Measurements from ENCODE around the gene PDE6D.
"Not testable (repeated sequence)": the region's sequence is repeated elsewhere in the genome, so short reads cannot be mapped to it uniquely, and the experiment has no call there.

PDE6D gene

DNA sequence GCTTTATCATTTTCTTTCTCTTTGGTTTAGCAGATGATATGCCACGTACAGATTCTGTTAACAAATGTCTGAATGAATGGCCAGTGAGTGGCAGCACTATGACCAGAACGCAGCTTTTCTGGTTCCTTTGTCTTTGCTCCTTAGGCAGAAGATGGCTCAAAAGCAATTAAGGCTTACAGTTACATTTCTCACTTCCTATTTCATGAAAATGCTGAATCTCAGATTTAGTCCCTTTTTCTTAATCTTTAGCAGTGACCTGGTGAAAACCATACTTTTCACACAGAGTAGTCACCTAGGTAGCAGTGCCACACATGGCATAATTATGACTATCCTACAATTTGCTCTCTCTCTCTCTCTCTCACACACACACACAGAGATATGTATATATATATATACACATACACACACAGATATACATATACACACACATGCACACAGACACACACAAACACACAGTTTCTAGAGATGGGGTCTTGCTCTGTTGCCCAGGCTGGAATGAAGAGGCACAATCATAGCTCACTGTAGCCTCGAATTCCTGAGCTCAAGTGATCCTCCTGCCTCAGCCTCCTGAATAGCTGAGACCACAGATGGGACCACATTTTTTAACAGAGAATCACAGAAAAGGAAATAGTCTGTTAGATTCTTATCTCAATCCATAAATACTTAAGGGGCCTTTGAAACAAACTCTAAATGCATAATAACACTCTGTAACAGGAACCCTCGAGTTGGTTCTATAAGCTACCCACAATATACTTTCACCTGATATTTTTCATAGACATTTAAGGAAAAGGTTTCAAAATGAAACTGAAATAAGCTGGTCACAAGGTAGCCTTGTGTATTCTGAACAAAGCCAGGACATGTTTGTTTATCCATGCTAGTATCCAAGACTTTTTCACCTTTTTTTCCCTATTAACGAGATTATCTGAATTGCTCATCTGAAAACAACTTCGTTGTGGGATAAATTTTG lies 11.6 kb downstream of the PDE6D start:
- no peak for FAIRE-seq

DNA sequence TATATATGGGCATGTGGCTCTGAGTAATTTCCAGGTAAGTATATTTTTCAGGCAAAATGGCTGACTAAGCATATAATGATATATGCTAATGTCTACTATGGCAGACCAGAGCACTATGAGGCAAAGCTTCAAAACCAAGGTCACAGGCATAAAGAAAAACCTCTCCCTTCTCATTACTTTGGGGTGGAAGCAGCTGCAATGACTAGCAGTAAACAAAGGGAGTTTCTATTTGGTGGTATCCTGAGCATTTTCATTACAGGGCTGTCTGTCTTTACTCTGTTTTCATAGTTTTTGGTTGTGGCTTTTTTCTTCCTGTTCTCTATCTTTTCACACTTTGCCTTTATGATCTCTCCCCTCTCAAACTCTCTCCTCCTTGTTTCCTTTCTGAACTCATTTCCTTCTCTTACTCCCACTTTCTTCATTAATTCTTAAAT lies 15.6 kb downstream of the PDE6D start:
- FAIRE-seq: no peak

DNA sequence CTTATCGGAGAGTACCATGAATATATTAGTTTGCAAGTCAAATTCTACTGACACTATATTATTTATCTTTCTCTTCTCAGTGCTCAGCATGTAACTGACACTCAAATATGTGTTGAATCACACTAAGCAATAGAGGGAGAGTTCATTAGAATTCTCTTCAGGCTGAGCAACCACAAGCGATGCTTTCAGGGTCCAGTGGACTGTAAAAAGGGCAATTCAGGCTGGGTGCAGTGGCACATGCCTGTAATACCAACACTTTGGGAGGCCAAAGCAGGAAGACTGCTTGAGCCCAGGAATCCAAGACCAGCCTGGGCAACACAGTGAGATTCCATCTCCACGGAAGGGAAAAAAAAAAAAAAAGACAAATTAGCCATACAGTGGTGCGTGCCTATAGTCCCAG lies 16.3 kb downstream of the PDE6D start:
- FAIRE-seq: no peak

DNA sequence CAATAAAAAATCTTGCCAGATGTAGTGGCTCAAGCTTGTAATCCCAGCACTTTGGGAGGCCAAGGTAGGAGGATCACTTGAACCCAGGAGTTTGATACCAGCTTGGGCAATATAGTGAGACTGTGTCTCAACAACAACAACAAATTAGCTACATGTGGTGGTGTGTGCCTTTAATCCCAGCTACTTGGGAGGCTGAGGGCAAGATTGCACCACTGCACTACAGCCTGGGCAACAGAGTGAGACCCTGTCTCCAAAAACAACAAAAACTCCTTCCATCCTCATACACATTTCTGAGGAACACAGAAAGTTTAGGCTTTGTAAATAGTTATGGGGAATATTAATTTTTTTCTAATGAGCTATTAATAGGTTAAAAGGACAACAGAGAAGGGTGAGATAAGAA lies 17.0 kb downstream of the PDE6D start:
- no peak for FAIRE-seq

DNA sequence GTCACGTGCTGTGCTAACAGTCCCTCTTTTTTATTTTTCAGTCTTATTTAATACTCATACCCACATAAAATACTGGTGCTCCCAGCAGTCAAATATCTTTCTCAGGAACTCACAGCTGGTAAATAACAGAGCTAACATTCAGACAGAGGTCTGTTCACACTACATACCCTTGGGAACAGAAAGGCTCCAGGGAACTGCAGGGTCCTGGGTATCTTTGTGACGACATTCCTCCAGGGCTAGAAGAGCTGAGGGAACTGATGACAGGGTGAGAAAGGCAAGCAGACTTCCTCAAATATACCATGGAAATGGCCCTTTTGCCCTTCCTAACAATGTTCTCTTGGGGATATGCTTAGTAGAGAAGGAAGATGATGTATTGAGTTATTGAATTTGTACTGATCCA lies 19.3 kb downstream of the PDE6D start:
- FAIRE-seq: no peak

DNA sequence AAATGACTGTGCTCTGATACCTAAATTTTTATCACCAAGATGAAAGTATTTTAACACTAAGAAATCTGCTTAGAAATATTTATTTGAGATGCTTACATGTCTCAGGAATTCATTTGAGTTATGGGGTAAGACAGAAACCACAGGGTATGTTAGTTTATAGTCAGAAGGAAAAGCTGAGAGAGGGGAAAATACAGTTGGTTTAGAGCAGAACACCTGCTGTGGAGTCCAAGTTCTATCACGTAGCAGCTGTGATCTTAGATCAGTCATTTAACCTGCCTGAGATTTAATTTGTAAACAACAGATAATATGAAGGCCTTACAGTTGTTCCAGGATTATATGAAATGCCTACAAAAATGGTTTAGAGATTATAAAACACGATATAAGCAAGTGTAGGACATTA lies 29.0 kb downstream of the PDE6D start:
- no peak for FAIRE-seq

DNA sequence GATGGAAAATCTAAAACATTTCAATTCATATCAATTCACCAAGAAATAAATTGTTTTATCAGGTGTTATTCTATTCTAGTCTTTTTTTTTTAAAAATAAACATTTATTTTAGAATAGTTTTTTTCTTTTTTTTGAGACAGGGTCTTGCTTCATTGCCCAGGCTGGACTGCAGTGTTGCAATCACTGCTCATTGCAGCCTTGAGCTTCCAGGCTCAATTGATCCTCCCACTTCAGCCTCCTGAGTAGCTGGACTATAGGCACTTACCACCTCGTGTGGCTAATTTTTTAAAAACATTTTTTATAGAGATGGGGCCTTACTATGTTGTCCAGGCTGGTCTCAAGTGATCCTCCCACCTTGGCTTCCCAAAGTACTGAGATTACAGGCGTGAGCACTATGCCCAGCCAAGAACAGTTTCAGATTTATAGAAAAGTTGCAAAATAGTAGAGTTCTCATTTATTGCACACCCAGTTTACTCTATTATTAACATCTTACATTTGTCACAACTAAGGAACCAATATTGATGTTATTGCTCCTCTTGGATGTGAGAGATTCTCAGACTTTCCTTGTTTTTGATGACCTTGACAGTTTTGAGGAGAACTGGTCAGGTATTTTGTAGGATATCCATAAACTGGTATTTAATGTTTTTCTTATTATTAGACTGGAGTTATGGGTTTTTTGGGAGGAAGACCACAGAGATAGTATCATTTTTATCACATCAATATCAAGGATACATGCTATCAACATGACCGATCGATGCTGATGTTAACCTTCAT lies 29.9 kb downstream of the PDE6D start:
- FAIRE-seq: no peak

DNA sequence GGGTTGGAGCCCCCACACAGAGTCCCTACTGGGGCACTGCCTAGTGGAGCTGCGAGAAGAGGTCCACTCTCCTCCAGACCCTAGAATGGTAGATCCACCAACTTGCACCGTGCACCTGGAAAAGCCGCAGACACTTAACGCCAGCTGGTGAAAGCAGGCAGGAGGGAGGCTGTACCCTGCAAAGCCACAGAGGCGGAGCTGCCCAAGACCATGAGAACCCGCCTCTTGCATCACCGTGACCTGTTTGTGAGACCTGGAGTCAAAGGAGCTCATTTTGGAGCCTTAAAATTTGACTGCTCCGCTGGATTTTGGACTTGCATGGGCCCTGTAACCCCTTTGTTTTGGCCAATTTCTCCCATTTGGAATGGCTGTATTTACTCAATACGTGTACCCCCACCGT lies 32.1 kb downstream of the PDE6D start:
- FAIRE-seq: not testable (repeated sequence)

DNA sequence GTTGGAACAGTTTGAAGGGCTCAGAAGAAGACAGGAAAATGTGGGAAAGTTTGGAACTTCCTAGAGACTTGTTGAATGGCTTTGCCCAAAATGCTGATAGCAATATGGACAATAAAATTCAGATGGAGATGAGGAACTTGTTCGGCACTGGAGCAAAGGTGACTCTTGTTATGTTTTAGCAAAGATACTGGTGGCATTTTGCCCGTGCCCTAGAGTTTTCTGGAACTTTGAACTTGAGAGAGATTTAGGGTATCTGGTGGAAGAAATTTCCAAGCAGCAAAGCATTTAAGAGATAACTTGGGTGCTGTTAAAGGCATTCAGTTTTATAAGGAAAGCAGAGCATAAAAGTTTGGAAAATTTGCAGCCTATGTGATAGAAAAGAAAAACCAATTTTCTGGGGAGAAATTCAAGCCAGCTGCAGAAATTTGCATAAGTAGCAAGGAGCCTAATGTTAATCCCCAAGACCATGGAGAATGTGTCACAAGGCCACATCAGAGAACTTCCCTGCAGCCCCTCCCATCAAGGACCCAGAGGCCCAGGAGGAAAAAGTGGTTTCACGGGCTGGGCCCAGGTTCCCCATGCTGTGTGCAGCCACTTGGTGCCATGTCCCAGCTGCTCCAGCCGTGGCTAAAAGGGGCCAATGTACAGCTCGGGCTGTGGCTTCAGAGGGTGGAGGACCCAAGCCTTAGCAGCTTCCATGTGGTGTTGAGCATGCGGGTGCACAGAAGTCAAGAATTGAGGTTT lies 32.8 kb downstream of the PDE6D start:
- not testable (repeated sequence) for FAIRE-seq

DNA sequence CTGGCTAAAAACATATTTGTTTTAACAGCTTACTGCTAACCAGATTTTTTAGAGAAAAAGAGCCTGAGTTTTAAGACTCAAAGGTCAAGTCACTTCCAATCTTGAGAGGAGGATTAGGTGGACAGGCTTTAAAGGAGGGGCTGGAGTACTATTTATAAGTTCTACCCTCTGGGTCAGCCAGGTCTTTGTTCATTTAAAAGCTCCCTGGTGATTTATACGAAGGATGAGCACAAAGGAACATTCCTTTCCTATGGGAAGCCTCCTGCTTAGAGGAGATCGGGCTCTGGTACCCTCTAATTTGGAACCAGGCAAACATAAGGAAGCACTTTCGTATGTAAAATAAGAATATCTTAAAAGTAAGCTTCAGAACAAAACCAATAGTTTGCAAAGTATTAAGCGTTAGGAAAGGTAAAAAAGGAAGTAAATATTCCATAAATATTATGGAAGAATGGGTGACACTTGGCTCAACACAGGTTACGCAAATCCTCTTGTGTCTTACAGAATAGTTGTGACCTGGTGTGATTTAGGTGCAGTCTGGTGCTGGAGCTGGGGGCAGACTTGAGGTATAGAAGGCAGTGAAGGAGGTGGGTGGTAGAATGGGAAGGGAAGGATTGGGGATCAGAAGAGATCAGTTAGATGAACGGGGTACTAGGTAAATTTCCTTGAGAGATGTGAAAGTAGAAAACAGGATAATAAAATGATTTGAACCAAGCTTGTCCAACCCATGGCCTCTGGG lies 35.6 kb downstream of the PDE6D start:
- no peak for FAIRE-seq

DNA sequence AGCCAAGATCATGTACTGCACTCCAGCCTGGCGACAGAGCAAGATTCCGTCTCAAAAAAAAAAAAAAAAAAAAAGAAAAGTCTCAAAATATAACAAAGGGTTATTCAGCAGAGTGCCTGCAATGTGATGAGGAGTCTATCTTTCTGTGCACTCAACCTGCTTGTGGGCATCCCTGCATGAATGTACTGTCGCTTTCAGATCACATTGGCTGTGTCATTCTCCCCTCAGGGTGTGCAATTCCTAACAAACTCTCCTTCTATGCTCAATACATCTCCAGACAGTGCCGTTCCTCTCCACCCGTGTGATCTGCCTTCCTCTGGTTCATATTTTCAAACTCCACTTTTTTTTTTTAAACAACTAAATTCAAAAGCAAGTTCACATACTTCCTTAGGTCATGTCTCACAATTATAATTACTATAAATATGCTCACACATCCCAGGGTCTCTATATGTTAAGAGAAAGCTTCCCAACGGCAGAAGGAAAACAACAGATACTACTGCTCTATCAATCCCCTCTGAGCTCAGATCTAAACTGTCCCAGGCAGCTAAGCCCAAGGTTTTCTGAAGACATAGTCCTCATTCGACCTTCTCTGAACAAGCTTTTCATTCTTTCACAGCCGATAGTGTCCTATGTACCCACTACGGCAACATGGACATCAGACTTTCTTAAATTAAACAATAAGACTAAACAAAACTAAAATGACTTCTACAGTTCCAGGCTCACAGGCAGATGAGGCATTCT lies 37.5 kb downstream of the PDE6D start:
- no peak for FAIRE-seq

DNA sequence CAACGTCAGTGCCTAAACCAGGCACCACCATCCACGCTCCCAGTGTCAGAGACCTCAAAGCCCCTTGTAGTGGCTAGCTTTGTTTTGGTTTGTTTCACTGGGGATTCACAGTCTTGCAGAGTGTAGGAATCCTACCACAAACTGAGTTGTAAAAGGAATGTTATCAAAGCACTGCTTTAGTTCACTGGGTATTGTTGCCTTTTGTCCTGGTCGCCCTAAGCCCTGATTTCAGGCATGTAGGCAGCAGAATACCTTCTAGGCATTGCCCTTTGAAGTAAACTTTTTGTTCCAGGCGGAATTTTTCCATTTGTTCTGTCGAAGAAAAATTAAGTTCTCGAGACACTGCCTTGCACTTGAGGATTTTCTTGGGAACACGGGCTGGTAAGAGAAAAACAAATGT lies 43.3 kb downstream of the PDE6D start:
- no peak for FAIRE-seq

DNA sequence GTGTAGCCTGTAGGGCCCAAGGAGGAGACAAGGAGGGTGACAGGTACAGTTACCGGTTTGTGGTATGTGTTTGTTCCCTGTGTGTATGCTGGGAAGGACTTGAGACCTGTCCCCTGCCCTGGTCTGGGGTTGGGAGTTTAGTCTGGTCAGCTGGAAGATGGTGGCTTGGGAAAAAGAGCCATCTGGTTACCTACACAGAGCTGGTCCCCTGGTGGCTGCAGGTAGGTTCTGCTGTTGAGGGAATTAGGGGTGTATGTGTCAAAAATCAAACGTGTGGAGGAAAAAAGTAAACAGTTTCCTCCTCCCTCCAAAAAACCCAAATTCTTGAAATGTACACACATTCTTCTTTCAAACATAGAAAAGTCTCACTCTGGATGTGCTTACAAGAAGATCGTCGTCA lies 48.5 kb downstream of the PDE6D start:
- no peak for FAIRE-seq

DNA sequence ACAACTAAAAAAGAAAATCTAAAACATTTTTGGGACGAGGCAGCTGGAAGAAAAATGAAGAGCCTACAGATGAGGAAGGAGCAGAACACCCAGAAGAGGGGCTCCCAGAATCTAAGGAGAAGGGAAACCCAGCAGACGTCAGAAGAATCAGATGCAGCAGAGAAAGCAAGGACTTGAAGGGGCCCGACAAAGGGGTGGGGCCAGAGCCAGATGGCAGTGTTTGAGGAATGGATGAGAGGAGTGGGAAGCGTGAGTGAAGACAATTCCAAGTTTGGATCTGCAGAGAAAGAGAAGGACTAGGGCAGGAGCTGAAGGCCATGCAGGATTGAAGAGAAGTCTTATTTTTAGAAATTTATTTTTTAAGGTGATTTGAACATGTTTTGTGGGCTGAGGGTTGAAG lies 53.5 kb downstream of the PDE6D start:
- no peak for FAIRE-seq

DNA sequence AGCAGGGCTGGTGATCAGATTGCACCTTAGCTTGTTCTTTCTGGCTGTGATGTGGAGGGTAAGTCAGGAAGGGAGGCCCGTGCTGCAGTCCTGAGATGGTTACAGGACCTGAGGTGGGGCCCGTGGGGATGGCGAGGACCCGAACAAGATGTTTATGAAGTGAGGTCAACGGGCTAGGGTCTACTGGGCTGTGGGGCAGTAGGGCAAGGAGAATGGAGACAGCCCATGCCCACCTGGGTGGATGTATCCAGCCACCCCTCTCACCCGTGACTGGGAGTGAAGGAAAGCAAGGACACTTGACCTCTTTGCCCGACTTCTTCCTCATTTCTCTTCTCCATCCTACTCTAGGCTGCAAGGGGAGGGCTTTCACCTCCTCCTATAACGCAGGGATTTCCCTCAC lies 54.8 kb downstream of the PDE6D start:
- no peak for FAIRE-seq

DNA sequence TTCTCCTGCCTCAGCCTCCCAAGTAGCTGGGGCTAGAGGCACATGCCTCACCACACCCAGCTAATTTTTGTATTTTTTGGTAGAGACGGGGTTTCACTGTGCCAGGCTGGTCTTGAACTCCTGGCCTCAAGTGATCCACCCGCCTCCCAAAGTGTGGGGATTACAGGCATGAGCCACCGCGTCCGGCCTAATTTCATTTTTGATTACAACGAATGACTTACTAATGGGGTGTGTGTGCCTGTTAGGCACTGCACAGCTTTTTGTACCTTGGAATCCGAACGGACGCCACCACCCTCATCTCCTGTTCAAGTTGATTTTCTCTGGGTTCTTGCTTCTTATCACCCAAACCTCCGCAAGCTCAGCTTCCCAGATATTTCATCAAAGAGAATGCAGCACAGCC lies 55.6 kb downstream of the PDE6D start:
- FAIRE-seq: no peak

DNA sequence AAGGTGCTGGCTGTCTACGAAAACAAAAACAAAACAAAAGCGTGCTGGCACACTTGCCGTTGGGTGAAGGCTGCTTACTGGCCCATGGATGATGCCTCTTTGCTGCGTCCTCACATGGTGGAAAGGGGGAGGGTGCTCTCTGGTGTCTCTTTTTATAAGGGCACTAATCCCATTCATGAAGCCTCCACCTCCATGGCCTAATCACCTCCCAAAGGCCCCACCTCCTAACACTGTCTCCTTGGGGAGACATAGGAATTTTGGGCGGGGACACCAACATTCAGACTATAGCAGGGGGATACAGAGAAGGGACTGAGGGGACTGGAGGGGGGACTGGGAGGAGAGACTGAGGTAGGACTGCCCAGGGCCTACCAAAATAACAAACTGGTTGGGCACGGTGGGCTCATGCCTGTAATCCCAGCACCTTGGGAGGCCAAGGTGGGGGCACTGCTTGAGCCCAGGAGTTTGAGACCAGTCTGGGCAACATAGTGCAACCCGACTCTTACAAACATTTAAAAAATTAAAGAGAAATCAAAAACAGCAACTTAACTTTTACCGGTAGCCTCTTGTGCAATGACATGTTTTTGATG lies 58.3 kb downstream of the PDE6D start:
- no peak for FAIRE-seq

DNA sequence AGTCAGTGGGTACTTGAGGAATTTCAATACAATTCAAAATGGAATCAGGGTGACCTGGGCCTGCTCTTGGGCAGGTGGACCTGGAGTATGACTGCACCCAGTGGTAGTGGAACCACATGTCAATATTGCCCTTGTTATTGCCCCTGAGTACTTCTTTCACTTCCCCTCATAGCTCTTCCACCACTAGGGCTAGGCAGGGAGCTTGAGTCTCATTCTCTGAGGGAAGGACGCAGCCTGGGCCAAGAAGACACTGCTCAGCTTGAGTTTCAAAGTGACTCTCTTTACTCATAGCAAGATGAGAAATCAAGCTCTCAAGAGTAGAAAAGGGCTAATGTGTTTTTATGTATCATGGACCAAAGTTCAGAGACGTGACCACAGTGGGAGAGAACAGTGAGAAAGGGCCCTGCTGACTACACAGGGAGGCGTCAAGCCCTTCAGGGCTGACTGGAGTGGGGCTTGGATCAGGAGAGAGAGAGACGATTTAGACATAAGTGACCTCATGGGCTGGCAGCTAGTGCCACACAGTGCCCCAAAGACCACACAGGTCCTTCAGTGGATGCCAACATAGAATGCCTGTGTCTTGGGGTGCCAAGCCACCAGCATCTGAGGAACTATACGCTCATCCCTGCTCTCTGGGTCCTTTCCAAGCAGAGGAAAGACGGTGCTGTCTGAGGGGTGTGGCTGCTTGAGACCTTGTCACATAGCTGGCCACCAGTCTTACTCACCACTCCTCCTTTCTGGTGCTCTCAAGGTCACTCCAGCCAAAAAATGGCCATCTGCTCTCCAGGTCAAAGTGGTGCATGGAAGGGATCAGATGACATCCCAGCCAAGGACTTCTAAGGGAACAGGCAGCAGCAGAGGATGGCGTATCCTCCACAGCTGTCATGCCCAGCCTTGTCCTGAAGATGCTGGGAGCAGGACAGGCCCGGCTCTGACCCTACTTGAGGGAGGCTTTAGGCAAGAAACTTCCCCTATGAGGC lies 59.8 kb downstream of the PDE6D start:
- no peak for FAIRE-seq

DNA sequence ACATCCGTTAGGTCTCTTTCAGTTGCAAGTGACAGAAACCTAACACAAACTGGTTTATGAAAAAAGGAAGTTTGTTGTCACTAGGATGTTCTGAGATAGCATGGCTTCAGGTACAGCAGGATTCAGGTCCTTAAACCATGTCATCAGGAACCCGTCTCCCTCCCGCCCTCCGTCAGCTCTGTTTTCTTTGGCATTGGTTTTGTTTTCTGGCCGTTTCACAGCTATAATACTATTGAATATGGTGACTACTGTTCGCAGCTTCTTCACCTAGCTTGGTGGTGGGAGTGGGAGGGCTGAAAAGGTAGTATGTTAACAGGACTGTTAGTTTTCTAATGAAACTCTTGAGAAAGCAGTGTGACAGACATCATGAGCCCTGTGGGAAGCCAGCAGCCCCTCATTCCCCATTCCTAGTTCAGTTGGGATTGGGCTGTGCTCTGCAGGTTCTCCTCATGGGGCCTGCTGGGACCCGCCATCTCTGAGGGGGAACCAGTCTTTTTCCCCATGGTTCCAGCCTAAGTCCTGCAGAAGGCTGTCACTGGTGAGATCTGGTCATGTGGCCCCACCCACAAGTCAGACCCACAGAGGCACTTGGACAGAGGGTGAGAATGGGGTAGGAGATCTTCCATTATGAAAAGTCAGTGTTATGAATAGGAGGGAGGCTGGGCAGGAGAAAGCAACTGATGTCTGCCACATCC lies 60.6 kb downstream of the PDE6D start:
- no peak for FAIRE-seq

DNA sequence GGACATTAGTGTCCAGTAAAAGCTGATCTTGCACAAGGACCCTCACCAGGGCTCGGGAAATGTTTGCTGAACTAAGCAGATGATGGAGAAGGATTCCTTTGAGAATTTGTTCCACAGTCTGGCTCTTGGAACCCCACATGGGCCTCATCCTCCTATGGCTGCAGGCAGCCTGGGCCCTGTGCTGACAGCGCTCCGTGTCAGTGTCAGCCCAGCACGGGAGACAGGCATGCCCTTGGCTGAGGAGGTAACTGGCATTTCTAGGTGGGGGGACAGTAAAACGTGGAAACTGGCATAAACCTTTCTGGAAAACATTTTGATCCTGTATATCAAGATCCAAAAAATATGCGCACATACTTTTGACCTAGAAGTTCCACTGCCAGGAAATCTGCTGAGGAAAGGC lies 62.3 kb downstream of the PDE6D start:
- no peak for FAIRE-seq

All from A204.1 (cell line).